IMR-90 (cell line): ENCODE data around the gene AGPAT3. TPM values are rescaled to one million over a fixed set of nuclear protein-coding genes. Genes with fewer than 3 reads are reported as not detected.

Experiments used
- ATAC-seq: fragments of 200-7000 bp; cut with Tn5 transposase; 2 replicates; pipeline ENCODE4 v1.9.1; 2020; ENCODE audit warnings: low read depth, mild to moderate bottlenecking, moderate library complexity
- BruUV-seq: library from RNA; stranded (reverse); fragments of 400-500 nt; replicated peaks from 2 replicates; lab custom pipeline; 2021; lab: Mats Ljungman, UMichigan
- CTCF ChIA-PET: fragments of 300-600 bp; formaldehyde crosslinking; extraction: SDS; loops from one replicate; lab custom pipeline; 2021; ENCODE audit warnings: antibody characterized with exemption; lab: Yijun Ruan, JAX
- POLR2A ChIA-PET: fragments of 300-600 bp; sonication (Branson Sonifier 250); formaldehyde crosslinking; loops from one replicate; lab custom pipeline; 2022; ENCODE audit warnings: antibody characterized with exemption; ENCODE audit not compliant: unreplicated experiment; lab: Charles Lee
- DNase-seq: peaks from one replicate; pipeline ENCODE4 v3.0.0; 2013
- H2AFZ ChIP-seq: replicated peaks from 2 replicates; pipeline ENCODE3; 2013; ENCODE audit warnings: low read length, mild to moderate bottlenecking; ENCODE audit not compliant: poor library complexity
- H2AK5ac ChIP-seq: 2 replicates; pipeline ENCODE4 v1.6.1; 2013; ENCODE audit warnings: low read depth, low read length, inconsistent platforms
- H2AK9ac ChIP-seq: replicated peaks from 2 replicates; pipeline ENCODE3; 2013; ENCODE audit warnings: mild to moderate bottlenecking, low read depth, low read length, moderate library complexity; ENCODE audit not compliant: poor library complexity
- H2BK120ac ChIP-seq: 2 replicates; pipeline ENCODE4 v1.6.1; 2013; ENCODE audit warnings: low read depth, low read length, inconsistent platforms
- H2BK15ac ChIP-seq: 3 replicates; pipeline ENCODE4 v1.6.1; 2013; ENCODE audit warnings: low read depth, low read length, inconsistent platforms
- H2BK20ac ChIP-seq: 2 replicates; pipeline ENCODE4 v1.6.1; 2013; ENCODE audit warnings: low read depth, mild to moderate bottlenecking, inconsistent platforms, low read length, moderate library complexity
- H2BK5ac ChIP-seq: 2 replicates; pipeline ENCODE4 v1.6.1; 2013; ENCODE audit warnings: mild to moderate bottlenecking, low read depth, low read length, inconsistent platforms; ENCODE audit not compliant: poor library complexity, severe bottlenecking
- H3K14ac ChIP-seq: replicated peaks from 2 replicates; pipeline ENCODE4 v1.6.1; 2013; ENCODE audit warnings: low read depth, low read length, inconsistent platforms
- H3K18ac ChIP-seq: 2 replicates; pipeline ENCODE4 v1.6.1; 2013; ENCODE audit warnings: low read depth, low read length, control low read depth
- H3K23ac ChIP-seq: 2 replicates; pipeline ENCODE4 v1.6.1; 2013; ENCODE audit warnings: low read depth, low read length, inconsistent platforms
- H3K27ac ChIP-seq: 2 replicates; pipeline ENCODE4 v1.5.1; 2013; ENCODE audit warnings: mild to moderate bottlenecking, control low read depth, low read length; ENCODE audit not compliant: insufficient read depth
- H3K27me3 ChIP-seq: 2 replicates; pipeline ENCODE4 v1.6.1; 2013; ENCODE audit warnings: low read length; ENCODE audit not compliant: control insufficient read depth, insufficient read depth
- H3K36me3 ChIP-seq: 2 replicates; pipeline ENCODE4 v1.6.1; 2013; ENCODE audit warnings: low read length, mixed read lengths; ENCODE audit not compliant: control insufficient read depth, insufficient read depth
- H3K4ac ChIP-seq: 2 replicates; pipeline ENCODE4 v1.6.1; 2013; ENCODE audit warnings: low read depth, low read length, inconsistent platforms
- H3K4me1 ChIP-seq: 2 replicates; pipeline ENCODE4 v1.6.1; 2013; ENCODE audit warnings: low read length, mixed read lengths; ENCODE audit not compliant: control insufficient read depth, insufficient read depth
- H3K4me2 ChIP-seq: 2 replicates; pipeline ENCODE4 v1.6.1; 2013; ENCODE audit warnings: low read depth, mild to moderate bottlenecking, control low read depth, low read length, moderate library complexity
- H3K4me3 ChIP-seq: 2 replicates; pipeline ENCODE4 v1.5.1; 2013; ENCODE audit warnings: low read depth, mild to moderate bottlenecking, control low read depth, low read length, moderate library complexity; ENCODE audit not compliant: insufficient read depth
- H3K56ac ChIP-seq: 2 replicates; pipeline ENCODE4 v1.6.1; 2013; ENCODE audit warnings: low read length, inconsistent platforms; ENCODE audit not compliant: insufficient read depth; ENCODE audit errors: extremely low read depth
- H3K79me1 ChIP-seq, 2 experiments: 2 replicates each; pipeline ENCODE4 v1.6.1; 2013; ENCODE audit warnings: low read length in 2 of 2, inconsistent platforms in 1 of 2, low read depth in 1 of 2
- H3K9ac ChIP-seq: 2 replicates; pipeline ENCODE4 v1.6.1; 2013; ENCODE audit warnings: low read depth, low read length, control low read depth
- H3K9me1 ChIP-seq: 2 replicates; pipeline ENCODE4 v1.6.1; 2013; ENCODE audit warnings: low read length, inconsistent platforms; ENCODE audit not compliant: insufficient read depth
- H3K9me3 ChIP-seq: 2 replicates; pipeline ENCODE4 v1.6.1; 2013; ENCODE audit warnings: low read length; ENCODE audit not compliant: control insufficient read depth, insufficient read depth
- H4K20me1 ChIP-seq: 2 replicates; pipeline ENCODE4 v1.6.1; 2013; ENCODE audit warnings: low read length, inconsistent platforms; ENCODE audit not compliant: insufficient read depth
- H4K5ac ChIP-seq: 2 replicates; pipeline ENCODE4 v1.6.1; 2013; ENCODE audit warnings: mild to moderate bottlenecking, low read depth, low read length, control low read depth
- H4K8ac ChIP-seq, 2 experiments: 2 replicates each; pipeline ENCODE4 v1.6.1; 2013; ENCODE audit warnings: low read depth in 2 of 2, low read length in 2 of 2, control low read depth in 1 of 2, inconsistent platforms in 1 of 2
- H4K91ac ChIP-seq: 2 replicates; pipeline ENCODE4 v1.6.1; 2013; ENCODE audit warnings: low read depth, low read length, inconsistent platforms; ENCODE audit not compliant: insufficient read depth
- CEBPB ChIP-seq: IDR thresholded peaks from 2 replicates; pipeline ENCODE4 v1.6.1; 2012; ENCODE audit warnings: low read depth, low read length, improper control_type of control experiment
- RAD21 ChIP-seq: IDR thresholded peaks from 2 replicates; pipeline ENCODE4 v1.6.1; 2012; ENCODE audit warnings: low read length, improper control_type of control experiment
- WGBS, 2 experiments: methylation state at CpG; one replicate each; pipeline versions ENCODE4 v1.1.5 to v1.1.7; 2013; ENCODE audit warnings: missing lambda C conversion rate in 2 of 2; ENCODE audit not compliant: insufficient read length in 1 of 2; ENCODE audit errors: extremely low coverage in 2 of 2; 5-methylcytosine and 5-hydroxymethylcytosine counted together
- dilution Hi-C: fragments of 300-500 bp; cut with HindIII; formaldehyde crosslinking; loops from one replicate; pipeline ENCODE4 v1.14.3; 2018; ENCODE audit warnings: low sequenced_read_pairs; ENCODE audit not compliant: unreplicated experiment
- in situ Hi-C: fragments of 300-500 bp; cut with MboI; formaldehyde crosslinking; loops from 3 replicates; pipeline ENCODE4 v1.14.3; 2019; ENCODE audit warnings: low sequenced_read_pairs, inconsistent platforms, mixed read lengths
- intact Hi-C: fragments of 100-400 bp; cut with micrococcal nuclease; formaldehyde crosslinking; loops from 2 replicates; pipeline ENCODE4 v1.10.0; 2022
- polyA plus RNA-seq, 3 experiments: library from polyadenylated mRNA; depleted of rRNA; stranded (reverse); fragments of >200 nt; gene quantifications; 2 replicates each; pipeline ENCODE4 v1.2.3, GENCODE V29; 2012; ENCODE audit warnings: low replicate concordance in 1 of 3
- total RNA-seq: library from RNA; depleted of rRNA; stranded (reverse); fragments of >200 nt; gene quantifications from 2 replicates; pipeline ENCODE4 v1.2.3, GENCODE V29; 2012

AGPAT3 gene
- total and polyA plus RNA-seq, 2 of the 4 experiments (the other 2 are of a cell fraction) = 27.1 to 38.7 TPM

DNA sequence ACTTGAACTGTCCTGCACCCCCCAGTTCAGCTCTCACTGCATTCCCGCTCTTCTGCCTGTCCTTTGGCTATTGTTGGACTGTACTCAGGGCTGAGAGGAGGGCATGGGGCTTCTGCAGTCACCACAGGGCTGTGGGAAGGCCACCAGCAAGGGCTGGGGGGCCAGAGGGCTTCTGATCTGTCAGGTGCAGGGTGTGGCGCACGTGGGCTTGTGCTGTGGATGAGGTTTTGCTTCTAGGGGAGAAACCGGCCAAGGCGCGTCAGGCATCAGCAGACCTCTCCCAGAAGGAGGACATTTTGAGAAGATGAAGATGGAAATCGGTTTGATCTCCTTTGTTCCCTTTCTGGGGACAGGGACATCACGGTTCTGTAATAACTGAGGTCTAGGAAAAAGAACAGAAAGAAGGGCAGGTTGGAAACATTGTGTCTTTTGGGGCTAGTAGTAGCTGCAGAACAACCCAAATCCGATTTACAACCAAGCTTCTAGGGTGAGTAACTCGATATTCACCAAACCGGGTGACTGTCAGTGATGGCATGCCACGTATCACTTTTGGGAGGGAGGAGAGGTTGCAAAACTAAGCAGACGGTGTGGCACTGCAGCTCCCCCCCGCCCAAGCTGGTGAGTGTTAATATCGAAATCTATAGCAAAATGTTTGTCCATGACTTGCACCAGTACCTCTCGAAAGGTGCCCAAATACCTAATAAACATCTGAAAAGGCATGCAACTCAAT lies 40.9 kb downstream of the AGPAT3 start:
- Histone ChIP-seq H4K91ac (no peak overlapping the region), H3K4me1 (peaks cover 2% of the 10 kb centered on the region; the same call in 1 of the 2 replicates), H3K9me1 (peaks cover 15% of the 10 kb centered on the region; the same call in 1 of the 2 replicates), H4K5ac (no peak overlapping the region), H3K23ac (no peak overlapping the region), H2AK5ac (no peak overlapping the region), H3K36me3 (peaks cover 9% of the 10 kb centered on the region), H3K18ac (no peak overlapping the region), H2AFZ (no peak overlapping the region), H3K79me1 (peaks cover 24 to 64% of the 10 kb centered on the region in 2 experiments), H4K8ac (no peak overlapping the region), H3K27me3 (no peaks in the 10 kb centered on the region), H2BK20ac (no peak overlapping the region), H3K14ac (no peak overlapping the region), H3K4ac (no peak overlapping the region), H2BK120ac (no peak overlapping the region), H3K9ac (no peak overlapping the region), H3K56ac (no peak overlapping the region), H2BK15ac (no peak overlapping the region), H2AK9ac (no peak overlapping the region), H4K20me1 (peaks cover 65% of the 10 kb centered on the region), H3K4me2 (no peak overlapping the region), H3K9me3 (no peaks in the 10 kb centered on the region), H3K27ac (no peak overlapping the region), H3K4me3 (no peak overlapping the region), H2BK5ac (no peak overlapping the region)
- WGBS, 2 experiments = no CpG with 5 or more reads among the region's 16 CpGs
- ATAC-seq = no peak; the same call in 1 of the 2 replicates
- DNase-seq = no peak
- TF ChIP-seq CEBPB = peak; percentile 3; the same call in 1 of the 2 replicates
- no peak for TF ChIP-seq RAD21
- ChIA-PET POLR2A (no interaction called here), CTCF (no interaction called here)
- dilution Hi-C loops = no loop called here
- no TSS peak for BruUV-seq
- in situ Hi-C loops = no loop called here
- intact Hi-C loops = no loop called here
